ENCODE data around the gene LRRN2.

GRCh38 chr1:204574865-204575163 lies 110.7 kb downstream of the LRRN2 start:
- no peak for TF ChIP-seq POLR2A (IDR thresholded peaks at IDR 0.05)
- TF ChIP-seq, protein P1, sequence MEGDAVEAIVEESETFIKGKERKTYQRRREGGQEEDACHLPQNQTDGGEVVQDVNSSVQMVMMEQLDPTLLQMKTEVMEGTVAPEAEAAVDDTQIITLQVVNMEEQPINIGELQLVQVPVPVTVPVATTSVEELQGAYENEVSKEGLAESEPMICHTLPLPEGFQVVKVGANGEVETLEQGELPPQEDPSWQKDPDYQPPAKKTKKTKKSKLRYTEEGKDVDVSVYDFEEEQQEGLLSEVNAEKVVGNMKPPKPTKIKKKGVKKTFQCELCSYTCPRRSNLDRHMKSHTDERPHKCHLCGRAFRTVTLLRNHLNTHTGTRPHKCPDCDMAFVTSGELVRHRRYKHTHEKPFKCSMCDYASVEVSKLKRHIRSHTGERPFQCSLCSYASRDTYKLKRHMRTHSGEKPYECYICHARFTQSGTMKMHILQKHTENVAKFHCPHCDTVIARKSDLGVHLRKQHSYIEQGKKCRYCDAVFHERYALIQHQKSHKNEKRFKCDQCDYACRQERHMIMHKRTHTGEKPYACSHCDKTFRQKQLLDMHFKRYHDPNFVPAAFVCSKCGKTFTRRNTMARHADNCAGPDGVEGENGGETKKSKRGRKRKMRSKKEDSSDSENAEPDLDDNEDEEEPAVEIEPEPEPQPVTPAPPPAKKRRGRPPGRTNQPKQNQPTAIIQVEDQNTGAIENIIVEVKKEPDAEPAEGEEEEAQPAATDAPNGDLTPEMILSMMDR (IDR thresholded peaks at IDR 0.05): no peak

All from lower leg skin (tissue), 3 donors.